Neural progenitor cell (in vitro differentiated cells): ENCODE results near the gene RPL32.

ENCODE experiments used
- CTCF ChIP-seq: fragments of 200-600 bp; sonication (generic); IDR thresholded peaks from 2 replicates; pipeline ENCODE4 v1.5.1; 2017; ENCODE audit warnings: antibody characterized with exemption, mild to moderate bottlenecking
- EZH2 ChIP-seq: fragments of 200-600 bp; sonication (generic); IDR thresholded peaks from 2 replicates; pipeline ENCODE4 v1.6.1; 2017; ENCODE audit warnings: antibody characterized with exemption, mild to moderate bottlenecking, moderate library complexity
- EZH2phosphoT487 ChIP-seq: fragments of 200-600 bp; sonication (generic); IDR thresholded peaks from 2 replicates; pipeline ENCODE4 v1.6.1; 2017; ENCODE audit warnings: antibody characterized with exemption

DNA sequence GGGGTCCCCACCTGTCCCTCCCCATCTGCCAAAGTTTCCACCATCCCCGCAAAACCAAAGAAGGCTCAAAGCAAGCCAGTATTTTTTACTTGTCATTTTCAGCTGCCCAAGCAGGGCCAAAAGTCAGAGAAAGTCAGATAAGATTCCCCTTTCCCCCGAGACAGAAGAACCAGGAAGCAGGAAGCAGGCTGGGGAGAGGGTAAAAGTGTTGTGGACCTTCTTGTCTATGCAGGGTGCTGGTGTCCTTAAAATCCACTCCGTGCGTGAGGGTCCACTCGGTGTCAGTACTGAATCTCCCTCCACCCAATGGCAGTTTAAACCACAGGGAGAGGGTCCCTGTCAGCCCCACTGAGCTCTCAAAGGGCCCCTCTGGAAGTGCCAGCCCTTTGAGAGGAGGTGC is 20.2 kb upstream of the RPL32 start:
- TF ChIP-seq EZH2 = no peak
- TF ChIP-seq CTCF = no peak
- no peak for TF ChIP-seq EZH2phosphoT487
